ENCODE data around the gene AUTS2.

DNA sequence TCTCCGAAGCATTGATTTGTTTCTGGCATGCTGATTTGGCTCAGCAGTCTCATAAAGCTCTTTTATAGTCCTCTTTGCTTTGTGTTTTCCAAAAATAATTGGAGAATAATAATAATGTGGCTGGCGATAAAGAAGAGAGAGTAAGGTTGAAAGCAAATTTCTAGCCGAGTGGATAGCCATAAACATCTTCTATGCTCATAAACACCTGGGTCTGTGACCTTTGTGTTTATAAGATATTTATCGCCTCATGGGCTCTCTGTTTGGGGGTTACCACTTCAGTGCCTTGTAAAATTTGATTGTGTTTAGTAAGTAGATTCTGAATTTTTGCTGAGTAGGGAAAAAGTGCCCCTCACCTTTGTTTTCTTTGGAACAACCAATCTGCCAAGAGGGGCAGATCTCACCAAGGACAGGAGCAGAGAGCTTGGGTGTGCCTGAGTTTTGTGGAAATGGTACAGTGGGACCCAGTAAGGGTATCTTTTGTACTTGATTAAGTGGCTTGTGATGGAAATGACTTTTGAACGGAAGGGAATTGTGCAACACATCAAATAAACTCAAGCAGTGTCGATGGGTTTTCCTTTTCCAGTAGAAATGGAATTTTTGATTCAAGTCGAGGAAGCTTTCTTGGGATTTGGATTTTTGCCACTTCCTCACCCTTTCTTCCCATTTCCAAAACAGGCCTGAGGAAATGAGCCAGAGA lies 220.5 kb downstream of the AUTS2 start:
- TF ChIP-seq L3MBTL2 (conservative IDR thresholded peaks at IDR 0.05) (no peak), TARDBP (IDR thresholded peaks at IDR 0.05) (no peak)
